ENCODE measurements around the gene AZU1.

DNA sequence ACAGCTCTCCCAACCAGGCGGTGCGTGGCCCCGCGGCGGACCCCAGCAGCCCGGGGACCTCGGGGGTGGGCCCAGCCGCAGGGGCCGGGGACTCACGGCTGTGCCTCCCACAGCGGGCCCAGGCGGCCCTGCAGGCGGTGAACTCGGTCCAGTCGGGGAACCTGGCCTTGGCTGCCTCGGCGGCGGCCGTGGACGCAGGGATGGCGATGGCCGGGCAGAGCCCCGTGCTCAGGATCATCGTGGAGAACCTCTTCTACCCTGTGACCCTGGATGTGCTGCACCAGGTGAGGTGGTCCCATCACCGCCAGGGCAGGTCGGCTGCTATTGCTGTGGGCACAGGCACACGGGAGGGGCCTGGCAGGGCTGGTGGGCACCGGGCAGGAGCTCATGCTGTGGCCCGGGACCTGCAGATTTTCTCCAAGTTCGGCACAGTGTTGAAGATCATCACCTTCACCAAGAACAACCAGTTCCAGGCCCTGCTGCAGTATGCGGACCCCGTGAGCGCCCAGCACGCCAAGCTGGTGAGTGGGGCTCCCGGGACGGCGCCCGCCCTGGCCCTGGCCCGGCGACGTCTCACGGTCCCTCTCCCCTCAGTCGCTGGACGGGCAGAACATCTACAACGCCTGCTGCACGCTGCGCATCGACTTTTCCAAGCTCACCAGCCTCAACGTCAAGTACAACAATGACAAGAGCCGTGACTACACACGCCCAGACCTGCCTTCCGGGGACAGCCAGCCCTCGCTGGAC lies 23.0 kb upstream of the AZU1 start:
- TF ChIP-seq, protein P1, sequence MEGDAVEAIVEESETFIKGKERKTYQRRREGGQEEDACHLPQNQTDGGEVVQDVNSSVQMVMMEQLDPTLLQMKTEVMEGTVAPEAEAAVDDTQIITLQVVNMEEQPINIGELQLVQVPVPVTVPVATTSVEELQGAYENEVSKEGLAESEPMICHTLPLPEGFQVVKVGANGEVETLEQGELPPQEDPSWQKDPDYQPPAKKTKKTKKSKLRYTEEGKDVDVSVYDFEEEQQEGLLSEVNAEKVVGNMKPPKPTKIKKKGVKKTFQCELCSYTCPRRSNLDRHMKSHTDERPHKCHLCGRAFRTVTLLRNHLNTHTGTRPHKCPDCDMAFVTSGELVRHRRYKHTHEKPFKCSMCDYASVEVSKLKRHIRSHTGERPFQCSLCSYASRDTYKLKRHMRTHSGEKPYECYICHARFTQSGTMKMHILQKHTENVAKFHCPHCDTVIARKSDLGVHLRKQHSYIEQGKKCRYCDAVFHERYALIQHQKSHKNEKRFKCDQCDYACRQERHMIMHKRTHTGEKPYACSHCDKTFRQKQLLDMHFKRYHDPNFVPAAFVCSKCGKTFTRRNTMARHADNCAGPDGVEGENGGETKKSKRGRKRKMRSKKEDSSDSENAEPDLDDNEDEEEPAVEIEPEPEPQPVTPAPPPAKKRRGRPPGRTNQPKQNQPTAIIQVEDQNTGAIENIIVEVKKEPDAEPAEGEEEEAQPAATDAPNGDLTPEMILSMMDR (IDR thresholded peaks at IDR 0.05), result no peak
- no peak for TF ChIP-seq POLR2A (IDR thresholded peaks at IDR 0.05)

All from body of pancreas (tissue), 4 donors.